Left renal pelvis (tissue), 4 donors: ENCODE measurements around the gene PRLH. TPM values are rescaled to one million over a fixed set of nuclear protein-coding genes. Genes with fewer than 3 reads are reported as not detected.

Experiments
- DNase-seq, 4 donors: peaks; one replicate each; pipeline ENCODE4 v3.0.0-alpha.2; 2013; ENCODE audit warnings: low read depth in 4 of 4, low spot score in 3 of 4
- polyA plus RNA-seq, 4 donors: library from polyadenylated mRNA; unstranded; fragments of 120-200 nt; gene quantifications; one replicate each; pipeline ENCODE4 v1.2.1, GENCODE V29; 2013; ENCODE audit not compliant: insufficient read length in 4 of 4

The PRLH gene
- polyA plus RNA-seq, 4 donors: not detected

DNA sequence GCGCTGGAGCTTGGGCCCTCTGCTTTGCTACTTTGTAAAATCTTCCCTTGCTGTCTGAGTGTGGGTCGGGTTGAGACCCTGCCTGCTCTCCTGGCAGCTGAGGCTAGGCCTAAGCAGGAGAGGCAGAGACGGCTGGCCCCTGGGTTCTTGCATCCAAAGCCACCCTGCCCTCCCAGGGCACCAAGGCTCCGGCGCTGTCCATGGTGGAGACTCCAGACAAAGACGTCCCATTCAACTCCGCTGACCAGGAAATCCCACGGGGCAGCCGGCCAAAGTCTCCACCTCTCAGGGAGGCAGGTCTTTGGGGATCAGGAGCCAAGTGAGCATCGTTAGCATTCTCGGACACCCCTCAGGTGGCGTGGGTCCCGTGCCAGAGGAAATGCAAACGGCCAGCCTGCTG is 2.6 kb upstream of the PRLH start:
- DNase-seq: peak in 1 of 4 donors; percentile 44

DNA sequence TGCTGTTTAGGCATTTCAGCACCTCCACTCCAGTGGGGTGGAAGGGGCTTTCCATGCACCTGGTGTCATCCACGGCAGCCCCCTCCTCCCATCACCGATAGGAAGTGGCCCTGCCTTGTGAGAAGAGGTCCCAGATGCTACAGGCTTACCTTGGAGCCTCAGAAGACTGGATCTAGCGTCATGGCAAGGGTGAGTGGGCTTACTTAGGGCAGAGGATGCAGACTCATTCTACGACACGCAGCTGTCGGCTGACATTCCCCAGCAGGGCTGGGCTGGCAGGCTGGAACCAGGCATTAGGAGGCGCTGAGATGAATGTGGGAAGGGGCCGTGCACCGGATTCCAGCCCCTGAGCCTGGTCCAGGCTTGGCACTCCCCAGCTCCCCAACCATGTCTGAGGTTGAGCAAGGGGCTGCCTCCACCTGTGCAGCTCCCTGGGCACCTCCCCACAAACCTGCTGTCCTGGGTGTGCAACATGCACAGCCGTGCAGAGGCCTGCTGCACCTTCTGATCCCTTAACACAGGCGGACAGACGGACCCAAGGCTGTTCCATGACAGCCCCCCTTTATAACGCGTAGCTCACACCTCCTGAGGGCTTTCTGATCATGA is 1.7 kb upstream of the PRLH start:
- no peak for DNase-seq

DNA sequence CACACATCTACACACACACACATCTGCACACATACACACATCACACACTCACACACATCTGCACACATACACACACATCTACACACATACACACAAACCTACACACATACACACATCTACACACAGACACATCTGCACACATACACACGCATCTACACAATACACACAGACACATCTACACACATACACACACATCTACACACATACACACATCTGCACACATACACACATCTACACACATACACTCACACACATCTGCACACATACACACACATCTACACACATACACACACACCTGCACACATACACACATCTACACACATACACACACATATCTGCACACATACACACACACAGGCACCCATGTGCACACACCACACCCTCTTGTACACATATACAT is 400 bp upstream of the PRLH start:
- DNase-seq: no peak

DNA sequence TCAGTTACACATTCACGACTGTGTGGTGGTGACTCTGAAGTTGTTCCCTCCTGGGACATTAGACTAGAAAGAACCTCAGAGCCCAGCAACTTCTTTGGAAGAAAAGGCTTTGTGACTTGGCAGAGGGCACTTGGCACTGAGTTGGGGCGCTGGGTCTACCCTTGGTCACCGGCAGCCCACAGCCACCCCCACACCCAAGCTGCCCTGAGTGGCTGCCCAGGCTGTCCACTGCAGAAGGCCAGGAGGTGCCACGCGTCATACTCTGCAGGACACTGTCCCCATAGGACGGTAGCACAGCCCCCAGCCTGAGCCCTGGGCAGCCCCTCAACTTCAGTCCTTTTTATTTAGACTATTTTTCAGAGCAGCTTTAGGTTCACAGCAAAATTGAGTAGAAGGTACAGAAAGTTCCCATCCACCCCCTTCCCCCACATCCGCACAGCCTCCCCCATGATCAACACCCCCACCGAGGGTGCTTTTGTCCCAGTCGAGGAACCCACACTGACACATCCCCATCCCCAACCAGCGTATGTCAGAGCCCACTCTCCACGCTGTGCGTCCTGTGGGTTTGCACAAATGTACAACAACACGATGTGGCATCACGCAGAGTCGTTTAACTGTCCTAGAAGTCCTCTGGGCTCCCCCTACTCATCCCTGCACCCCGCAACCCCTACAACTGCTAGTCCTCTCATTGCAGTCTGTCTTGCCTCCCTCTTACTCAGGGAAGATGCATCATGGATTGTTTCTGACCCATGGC is 1.1 kb downstream of the PRLH start:
- DNase-seq: no peak

DNA sequence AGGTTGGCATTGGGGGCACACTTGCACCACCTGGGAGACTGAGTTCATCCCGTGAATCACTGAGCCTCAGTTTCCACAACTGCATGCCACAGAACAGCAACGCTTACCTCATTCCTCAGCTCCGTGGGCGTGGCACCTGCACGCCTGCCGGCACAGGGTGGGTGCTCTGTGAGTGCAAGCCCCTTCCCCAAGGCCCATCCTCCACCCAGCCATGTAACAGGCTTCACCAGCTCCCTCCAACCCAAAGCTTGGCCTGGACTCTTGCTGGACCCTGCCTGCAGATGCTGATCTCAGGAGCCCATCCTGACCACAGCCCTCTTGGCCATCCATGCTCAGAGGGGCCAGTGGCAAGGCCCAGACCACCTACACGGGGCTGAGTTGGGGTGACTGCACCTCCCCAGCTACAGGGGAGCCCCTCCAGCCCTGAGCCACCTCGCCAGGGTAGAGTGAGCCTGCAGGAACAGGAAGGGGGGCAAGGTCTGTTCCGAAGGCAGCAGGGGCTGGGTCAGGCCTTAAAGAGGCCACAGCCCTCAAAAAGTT is 1.8 kb downstream of the PRLH start:
- no peak for DNase-seq

DNA sequence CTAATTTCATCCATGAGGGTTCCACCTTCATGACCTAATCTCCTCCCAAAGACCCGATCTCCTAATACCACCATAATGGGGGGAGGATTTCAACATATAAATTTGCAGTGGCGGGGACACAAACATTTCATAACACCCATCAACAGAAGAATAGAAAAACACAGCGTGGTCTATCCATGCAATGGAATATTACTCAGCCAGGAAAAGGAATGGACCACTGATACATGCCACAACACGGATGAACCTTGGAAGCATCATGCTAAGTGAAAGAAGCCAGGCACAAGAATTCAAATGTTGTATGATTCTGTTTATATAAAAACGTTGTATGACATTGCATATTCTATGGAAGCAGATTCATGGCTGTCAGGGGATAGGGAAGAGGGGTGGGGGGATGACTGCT is 2.7 kb downstream of the PRLH start:
- DNase-seq: no peak

DNA sequence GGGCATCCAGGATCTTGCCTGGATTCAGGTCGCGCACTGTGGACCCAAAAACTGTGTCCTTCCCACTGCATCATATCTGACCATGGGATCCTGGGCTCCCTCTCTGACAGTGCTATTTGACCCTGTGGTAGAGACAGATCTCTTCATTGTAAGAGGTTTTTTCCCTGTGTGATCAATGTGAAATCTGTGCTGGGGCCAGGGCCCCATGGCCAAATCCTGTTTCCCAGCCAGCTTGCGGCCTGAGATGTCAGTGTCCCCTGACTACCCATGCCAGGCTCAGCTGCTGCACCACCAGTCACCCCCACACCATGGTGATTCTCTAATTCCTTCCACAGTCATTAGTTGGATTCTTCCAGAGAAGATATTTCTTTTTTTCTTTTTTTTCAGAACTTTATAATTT is 3.5 kb downstream of the PRLH start:
- DNase-seq: no peak

DNA sequence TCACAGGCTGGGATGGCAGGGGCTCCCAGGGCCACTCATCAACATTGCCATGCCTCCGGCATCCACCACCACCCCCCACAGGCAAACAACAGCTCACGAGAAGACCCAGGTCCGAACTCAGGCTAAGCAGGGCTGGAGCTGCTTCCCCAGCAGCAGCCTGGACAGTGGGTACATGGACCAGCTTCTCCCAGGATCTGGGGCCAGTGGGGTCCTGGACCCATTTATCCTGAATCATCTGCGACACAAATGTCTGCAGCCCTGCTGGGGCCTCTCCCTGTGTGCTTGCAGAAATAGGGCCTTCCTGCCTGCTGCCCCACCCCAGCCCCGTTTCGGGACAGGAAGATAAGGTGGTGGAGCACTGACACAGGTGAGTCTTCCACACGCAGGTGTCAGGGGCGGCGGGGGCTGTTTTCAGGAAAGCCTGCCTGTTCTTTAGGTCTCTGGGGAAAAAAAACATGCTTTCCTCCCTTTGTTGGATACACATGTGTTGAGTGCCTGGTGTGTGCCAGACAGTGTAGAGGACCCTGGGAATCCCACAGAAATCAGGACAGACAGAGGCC is 4.5 kb downstream of the PRLH start:
- no peak for DNase-seq

DNA sequence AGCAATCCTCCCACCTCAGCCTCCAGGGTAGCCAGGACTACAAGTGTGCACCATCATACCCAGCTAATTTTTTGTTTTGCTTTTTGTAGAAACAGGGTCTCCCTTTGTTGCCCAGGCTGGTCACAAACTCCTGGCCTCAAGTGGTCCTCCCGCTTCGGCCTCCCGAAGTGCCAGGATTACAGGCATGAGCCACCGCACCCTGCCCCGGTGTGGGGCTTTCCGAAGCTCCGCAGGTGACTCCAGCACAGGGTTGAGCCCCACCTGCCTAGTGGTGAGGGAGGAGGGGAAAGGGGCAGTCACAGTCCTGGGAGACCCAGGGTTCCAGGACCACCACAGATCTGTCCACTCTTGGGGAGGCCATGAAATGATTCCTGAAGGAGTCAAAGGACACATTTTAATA is 5.2 kb downstream of the PRLH start:
- no peak for DNase-seq

DNA sequence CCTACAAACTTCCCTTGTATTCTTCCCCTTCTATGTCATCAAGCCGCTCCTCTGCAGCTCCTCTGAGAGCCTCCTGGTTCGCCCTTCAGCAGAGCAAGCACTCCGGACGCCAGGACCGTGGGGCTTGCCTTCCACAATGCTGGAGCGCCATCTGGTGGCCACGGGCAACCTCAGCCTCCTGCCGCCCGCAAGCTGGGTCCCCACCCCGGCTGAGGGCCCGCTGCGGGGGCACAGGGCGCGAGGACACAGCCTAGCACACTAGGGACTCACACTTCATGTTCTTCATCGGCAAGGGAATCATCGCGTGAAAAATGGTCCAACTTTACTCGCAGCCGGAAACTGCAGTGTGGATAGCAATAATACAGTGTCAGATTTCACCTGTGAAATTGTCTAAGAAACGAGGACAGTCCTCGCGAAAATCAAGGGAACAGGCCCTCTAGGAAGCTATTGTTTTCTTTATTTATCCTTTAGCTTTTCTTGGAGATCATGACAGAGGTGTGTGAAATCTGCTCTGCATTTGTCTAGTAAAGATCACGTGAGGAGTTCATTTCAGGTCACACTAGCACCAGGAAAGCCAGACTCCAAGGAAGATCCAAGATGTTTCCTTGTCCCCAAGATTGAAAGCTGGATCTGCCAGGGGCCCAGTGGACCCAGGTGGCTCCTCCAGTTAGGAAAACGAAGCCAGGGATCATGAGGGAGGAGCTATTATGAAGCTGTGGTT is 5.8 kb downstream of the PRLH start:
- peak; percentile 61 to 78 (median 71) for DNase-seq

DNA sequence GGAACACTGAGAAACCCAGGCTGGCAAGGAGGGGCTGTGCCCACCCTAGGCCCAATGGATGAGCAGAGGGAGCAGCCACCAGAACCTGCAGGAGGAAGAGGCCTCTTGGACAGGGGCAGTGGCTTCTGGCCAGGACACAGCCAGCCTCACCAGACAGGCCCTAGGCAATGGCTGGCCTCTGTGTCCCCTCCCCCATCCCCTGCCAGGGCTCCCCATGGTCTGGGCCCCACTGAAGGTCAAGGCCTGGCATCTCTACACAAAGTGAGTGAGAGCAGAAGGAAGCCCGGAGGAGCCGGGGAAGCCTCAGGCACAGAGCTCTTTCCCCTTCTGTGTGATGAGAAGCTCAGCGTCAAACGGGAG is 6.3 kb downstream of the PRLH start:
- DNase-seq: no peak

DNA sequence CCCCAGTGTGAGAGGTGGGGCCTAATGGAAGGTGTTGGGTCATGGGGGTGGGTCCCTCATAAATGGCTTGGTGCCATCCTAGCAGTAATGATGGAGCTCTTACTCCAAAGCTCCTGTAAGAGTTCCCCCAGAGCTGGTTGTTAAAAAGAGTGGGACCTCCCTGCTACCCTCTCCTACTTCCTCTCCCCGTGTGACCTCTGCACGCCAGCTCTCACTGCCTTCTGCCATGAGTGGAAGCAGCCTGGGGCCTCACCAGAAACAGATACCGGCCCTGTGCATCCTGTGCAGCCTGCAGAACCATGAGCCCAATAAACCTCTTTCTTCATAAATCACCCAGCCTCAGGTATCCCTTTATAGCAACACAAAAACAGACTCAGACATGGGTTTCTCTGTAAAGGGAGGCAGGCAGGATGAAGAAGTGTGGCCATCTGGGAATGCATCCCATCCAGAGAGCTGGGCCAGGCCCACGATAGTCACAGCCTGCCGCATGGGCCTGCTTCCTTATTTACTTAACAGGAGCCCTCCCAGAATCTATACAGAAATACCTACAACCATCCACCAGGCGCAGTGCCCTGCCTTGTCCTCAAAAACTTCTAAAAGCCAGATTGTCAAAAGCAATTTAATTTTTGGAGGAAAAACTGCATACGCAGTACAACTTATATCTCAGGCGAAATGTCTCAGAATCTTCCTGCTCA is 7.5 kb downstream of the PRLH start:
- no peak for DNase-seq

DNA sequence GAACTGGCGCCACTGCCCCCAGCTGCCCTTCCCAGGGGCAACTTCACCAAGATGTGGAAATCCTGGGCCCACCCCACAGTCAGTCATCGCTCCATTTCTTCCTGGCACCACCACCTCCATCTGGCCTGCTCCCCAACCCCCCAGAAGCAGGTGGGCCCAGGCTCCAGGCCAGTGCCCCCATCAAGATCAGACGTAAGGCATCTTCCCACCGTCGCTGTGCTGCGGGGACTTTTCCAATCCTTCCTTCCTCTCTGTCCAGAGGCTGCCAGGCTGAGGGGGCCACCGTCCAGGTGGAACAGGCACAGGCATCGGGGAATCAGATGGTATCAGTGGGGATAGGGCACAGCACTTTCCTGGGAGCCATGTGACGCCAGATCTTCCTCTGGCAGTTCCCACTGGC is 8.1 kb downstream of the PRLH start:
- no peak for DNase-seq

DNA sequence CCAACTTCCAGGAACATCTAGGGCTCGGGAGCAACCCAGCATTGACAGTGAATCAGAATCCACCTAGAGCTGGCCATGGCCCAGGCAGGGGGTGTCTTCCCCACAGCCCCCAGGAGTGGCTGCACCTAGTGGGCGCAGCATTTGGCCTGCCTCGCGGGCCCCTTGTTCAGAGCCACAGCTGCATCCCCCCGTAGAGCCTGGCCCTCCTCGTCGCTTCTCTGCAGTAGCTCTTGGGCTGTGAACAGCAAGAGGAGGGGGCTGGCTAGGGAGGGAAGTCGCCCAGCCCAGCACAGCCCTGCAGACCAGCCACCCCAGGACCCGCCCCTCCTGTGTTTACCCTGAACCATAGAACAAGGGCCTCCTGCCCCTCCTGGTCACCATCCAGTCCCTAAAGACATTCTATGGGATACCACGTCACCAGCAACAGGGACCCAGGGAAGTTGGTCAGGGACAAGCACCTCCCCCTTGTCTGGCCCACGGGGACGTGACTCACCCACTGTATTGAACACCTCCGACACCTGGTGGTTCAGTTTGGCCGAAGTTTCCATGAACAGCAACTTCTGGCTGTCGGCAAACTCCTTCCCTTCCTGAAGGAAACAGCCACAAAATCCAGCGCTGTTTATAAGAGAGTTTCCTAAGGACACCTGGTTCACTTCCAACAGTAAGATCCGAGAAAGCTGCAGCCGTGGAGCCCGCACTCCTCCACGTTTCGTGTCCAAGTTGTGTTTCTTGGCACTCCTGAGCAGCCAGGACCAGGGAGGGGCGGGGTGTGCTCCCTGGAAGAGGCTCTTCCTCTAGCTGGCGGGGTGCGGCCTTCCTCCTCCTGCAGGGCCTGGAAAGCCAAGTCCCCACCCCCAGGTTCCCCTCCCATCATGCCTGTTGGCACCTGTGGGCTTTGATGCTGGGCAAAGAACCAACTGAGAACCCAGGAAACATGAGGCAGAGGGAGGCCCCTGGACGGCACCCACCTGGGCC is 8.8 kb downstream of the PRLH start:
- DNase-seq: no peak

DNA sequence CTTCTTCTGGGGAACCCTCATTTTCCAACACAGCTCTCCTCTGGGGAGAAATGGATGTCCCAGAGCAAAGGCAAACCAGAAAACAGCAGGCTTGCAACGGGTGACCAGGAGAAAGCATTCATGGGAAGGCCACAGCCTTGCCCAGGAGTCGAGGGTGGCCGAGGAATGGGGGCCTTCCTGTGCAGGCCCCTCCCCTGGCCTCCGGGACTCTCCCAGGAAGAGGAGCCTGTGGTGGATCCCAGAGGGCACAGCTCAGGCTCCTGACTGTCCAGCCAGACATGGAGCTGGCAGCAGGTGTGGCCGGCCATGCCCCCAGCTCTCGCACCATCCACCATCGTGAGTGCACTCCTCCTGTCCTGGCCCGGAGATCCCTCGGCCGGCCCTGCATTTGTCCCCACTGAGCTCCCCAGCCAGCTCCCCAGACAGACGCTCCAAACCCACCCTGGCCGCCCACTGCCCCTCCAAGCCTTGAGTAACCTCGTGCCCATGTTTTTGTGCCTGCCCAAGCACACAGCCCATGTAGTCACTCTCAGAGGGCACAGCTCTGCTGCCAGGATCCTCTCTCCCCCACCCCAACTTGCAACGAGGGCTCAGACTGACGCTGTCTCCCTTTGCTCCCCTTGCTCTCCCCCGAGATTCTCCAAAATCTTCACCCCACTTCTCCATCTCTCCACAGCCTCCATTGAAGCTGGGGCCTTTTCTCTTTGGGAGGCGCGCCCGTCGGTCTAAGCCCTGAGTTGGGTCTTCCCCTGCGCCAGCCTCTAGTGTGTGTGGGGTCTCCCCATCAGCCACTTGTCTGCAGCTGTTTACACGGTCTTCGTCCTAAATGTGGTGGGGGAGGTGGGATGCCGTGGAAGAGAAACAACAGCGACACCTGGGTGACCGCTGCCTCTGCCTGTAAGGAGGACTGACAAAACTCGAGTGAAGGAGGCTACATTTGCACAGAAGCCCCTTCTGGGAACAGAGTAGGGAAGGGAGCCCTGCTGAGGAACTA is 9.8 kb downstream of the PRLH start:
- DNase-seq: no peak

DNA sequence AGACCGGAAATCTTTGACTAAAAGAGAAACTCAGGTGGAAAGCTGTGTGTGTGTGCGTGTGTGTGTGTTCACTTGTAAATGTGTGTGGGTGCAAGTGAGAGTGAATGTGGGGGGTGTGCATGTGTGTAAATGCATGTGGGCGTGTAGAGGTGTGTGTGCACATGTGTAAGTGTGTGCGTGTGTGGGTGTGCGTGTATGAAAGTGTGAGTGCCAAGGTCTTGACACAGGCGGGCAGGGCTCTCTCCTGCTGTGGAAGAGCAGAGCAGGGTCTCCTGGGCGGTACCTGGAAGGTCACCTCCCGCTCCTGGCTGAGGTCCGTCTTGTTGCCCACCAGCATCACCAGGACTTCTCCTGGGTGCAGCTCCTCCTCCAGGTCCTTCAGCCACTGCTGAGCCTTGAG is 10.6 kb downstream of the PRLH start:
- DNase-seq: no peak

DNA sequence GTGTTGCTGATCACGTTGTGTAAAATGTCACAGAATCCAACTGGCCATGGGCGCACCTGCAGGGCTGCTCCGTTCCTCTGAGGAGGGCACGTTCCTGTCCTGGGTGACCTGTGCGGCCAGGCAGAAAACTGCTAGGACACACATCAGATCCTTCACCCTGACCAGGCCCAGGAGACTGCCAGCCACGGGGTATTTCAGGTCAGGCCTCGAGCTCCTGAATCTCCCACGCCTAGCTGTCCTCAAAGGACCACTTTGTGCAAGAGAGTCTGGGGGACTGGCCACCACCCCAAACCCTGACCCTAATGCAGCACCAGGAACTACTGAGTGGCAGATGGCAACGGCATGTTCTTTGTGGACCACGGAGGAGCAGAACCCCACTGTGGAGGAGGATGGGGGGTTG is 11.1 kb downstream of the PRLH start:
- no peak for DNase-seq
